HAP-1 (cell line): ENCODE results near the gene BPIFA3.

Source experiments
- DNase-seq, 2 experiments: peaks; one replicate each; pipeline ENCODE4 v3.0.0-alpha.2; 2016 to 2020; ENCODE audit warnings: low spot score in 2 of 2
- H3K27me3 ChIP-seq: fragments of 250-450 bp; sonication (Bioruptor Pico); 2 replicates; pipeline ENCODE4 v1.5.1; 2020; ENCODE audit warnings: low read depth, mild to moderate bottlenecking, moderate library complexity
- H3K36me3 ChIP-seq: fragments of 250-450 bp; sonication (Bioruptor Pico); replicated peaks from 2 replicates; pipeline ENCODE4 v1.5.1; 2020; ENCODE audit warnings: mild to moderate bottlenecking
- H3K4me1 ChIP-seq: fragments of 250-450 bp; sonication (Bioruptor Pico); 2 replicates; pipeline ENCODE4 v1.5.1; 2020; ENCODE audit warnings: mild to moderate bottlenecking
- H3K4me3 ChIP-seq: fragments of 250-450 bp; sonication (Bioruptor Pico); 2 replicates; pipeline ENCODE4 v1.5.1; 2020; ENCODE audit warnings: mild to moderate bottlenecking, moderate library complexity
- H3K9me3 ChIP-seq: fragments of 250-450 bp; sonication (Bioruptor Pico); 2 replicates; pipeline ENCODE4 v1.5.1; 2020; ENCODE audit warnings: mild to moderate bottlenecking, moderate library complexity
- in situ Hi-C: fragments of 300-500 bp; cut with MboI; formaldehyde crosslinking; loops from 3 replicates; pipeline ENCODE4 v1.14.3; 2020; ENCODE audit warnings: low sequenced_read_pairs, inconsistent platforms, mixed read lengths

BPIFA3 gene

DNA sequence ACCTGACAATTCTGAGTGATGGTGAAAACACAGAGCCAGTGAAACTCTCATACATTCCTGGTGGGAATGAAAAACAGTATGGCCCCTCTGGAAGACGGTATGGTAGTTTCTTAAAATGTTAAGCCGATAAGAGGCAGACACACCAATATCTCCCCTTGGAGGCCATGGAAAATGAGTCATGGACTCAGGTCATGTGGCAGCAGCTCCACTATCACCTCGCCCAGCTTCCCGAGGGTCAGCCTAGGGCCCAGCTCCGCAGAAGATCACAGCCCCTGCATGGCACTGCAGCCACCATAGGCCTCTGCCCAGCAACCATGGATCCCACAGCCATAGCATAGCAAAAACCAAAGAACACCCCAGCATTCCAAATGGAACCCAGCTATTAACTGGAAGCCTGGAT is 40.1 kb downstream of the BPIFA3 start:
- Histone ChIP-seq H3K4me3 (no peak overlapping the region), H3K9me3 (no peaks in the 10 kb centered on the region), H3K36me3 (no peaks in the 10 kb centered on the region), H3K4me1 (no peaks in the 10 kb centered on the region), H3K27me3 (no peaks in the 10 kb centered on the region; the same call in 1 of the 2 replicates)
- DNase-seq = no peak
- in situ Hi-C loops = no loop called here

GRCh38 chr20:33259371-33259770 is 42.2 kb downstream of the BPIFA3 start:
- H3K4me3 ChIP-seq = no peak overlapping the region
- no peaks in the 10 kb centered on the region for H3K4me1 ChIP-seq
- in situ Hi-C loops = no loop called here
- peaks cover 2% of the 10 kb centered on the region; the same call in 1 of the 2 replicates for H3K27me3 ChIP-seq
- no peaks in the 10 kb centered on the region for H3K9me3 ChIP-seq
- H3K36me3 ChIP-seq = no peaks in the 10 kb centered on the region
- DNase-seq = no peak

- no peak for DNase-seq
- Histone ChIP-seq H3K36me3 (no peaks in the 10 kb centered on the region), H3K4me3 (no peak overlapping the region), H3K4me1 (no peaks in the 10 kb centered on the region), H3K9me3 (no peaks in the 10 kb centered on the region), H3K27me3 (peaks cover 5% of the 10 kb centered on the region; the same call in 1 of the 2 replicates)
- in situ Hi-C loops = loop anchor here (10.0 kb wide), 1 partner anchor 63 kb away; no protein-coding TSS in a partner anchor
Measured at GRCh38 chr20:33261465-33261864, 44.3 kb downstream of the BPIFA3 start.

GRCh38 chr20:33262658-33263065 is 45.5 kb downstream of the BPIFA3 start:
- DNase-seq = peak; percentile 46 to 66
- H3K36me3 ChIP-seq = no peaks in the 10 kb centered on the region
- no peaks in the 10 kb centered on the region for H3K9me3 ChIP-seq
- in situ Hi-C loops = loop anchor here (10.0 kb wide), 1 partner anchor 62 kb away; no protein-coding TSS in a partner anchor
- no peaks in the 10 kb centered on the region for H3K4me1 ChIP-seq
- no peak overlapping the region for H3K4me3 ChIP-seq
- H3K27me3 ChIP-seq = peaks cover 5% of the 10 kb centered on the region; the same call in 1 of the 2 replicates

- Histone ChIP-seq H3K27me3 (peaks cover 5% of the 10 kb centered on the region; the same call in 1 of the 2 replicates), H3K4me1 (no peaks in the 10 kb centered on the region), H3K4me3 (no peak overlapping the region), H3K9me3 (no peaks in the 10 kb centered on the region), H3K36me3 (no peaks in the 10 kb centered on the region)
- DNase-seq = no peak
- in situ Hi-C loops = loop anchor here (10.0 kb wide), 1 partner anchor 61 kb away; no protein-coding TSS in a partner anchor
Measured at GRCh38 chr20:33263784-33264183, 46.6 kb downstream of the BPIFA3 start.

DNA sequence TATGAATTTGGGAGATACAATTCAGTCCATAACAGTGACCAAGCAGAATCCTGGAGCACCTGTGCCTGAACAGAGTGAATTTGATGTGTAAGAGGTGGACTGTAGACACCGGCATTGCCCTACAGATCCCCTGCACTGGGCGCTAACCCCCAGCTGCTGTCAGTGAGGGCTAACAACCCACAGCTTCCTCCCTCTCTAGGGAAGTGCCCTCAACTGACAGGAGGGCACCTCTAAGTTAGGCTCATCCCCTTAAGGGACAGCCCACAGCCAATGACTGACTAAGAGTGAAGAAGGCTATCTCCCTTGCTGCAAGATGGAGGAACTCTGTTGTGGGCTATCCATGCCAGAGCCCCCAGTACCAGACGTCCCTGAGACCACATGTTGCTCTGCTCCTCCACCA is 50.5 kb downstream of the BPIFA3 start:
- Histone ChIP-seq H3K36me3 (no peaks in the 10 kb centered on the region), H3K4me1 (no peaks in the 10 kb centered on the region; the same call in 1 of the 2 replicates), H3K27me3 (peaks cover 7% of the 10 kb centered on the region; the same call in 1 of the 2 replicates), H3K4me3 (no peak overlapping the region), H3K9me3 (no peaks in the 10 kb centered on the region)
- no peak for DNase-seq
- in situ Hi-C loops = loop anchor here (10.0 kb wide), 1 partner anchor 57 kb away; no protein-coding TSS in a partner anchor

- Histone ChIP-seq H3K4me3 (no peak overlapping the region), H3K9me3 (no peaks in the 10 kb centered on the region), H3K4me1 (no peaks in the 10 kb centered on the region; the same call in 1 of the 2 replicates), H3K27me3 (peaks cover 2% of the 10 kb centered on the region; the same call in 1 of the 2 replicates), H3K36me3 (no peaks in the 10 kb centered on the region)
- in situ Hi-C loops = no loop called here
- DNase-seq = no peak
Measured at GRCh38 chr20:33272155-33272873, 55.2 kb downstream of the BPIFA3 start.

DNA sequence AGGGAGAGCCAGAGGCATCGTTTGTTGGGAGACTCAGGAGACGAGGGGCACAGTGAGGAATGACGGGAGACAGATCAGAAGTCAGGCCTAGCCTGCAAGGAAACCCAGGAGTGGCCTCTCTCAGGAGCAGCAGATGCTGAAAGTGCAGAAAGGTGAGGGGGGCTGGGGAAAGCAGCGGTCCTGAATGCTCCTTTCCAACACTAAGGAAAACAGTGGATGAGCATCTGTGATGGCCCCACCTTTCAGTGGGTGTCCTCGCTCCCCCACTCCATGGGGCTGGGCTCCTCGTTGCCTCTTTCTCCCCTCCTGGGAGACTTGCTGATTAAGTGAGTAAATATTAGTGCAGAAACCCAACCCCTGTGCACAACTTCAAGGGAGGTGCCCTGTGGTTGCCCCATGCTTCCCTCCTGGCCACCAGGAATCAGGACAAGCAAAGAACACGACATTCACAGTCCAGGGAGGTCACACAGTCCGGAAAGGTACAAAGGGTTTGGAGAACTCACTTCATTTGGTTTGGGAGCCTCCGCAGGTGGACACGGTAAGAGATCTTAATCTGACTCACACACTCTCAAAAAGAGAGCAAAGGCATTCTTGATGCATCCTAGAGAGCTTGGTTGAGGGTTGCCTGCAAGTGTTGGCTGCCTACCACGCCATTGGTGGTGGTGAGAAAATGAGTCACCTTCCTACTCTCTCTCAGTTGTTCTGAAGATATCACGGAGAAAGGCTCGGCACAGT is 56.1 kb downstream of the BPIFA3 start:
- no peak overlapping the region for H3K4me3 ChIP-seq
- no peak for DNase-seq
- no peaks in the 10 kb centered on the region for H3K36me3 ChIP-seq

GRCh38 chr20:33275215-33275614 is 58.1 kb downstream of the BPIFA3 start:
- in situ Hi-C loops = no loop called here

More for the DNA sequence above, 56.1 kb downstream of the BPIFA3 start:
- in situ Hi-C loops = no loop called here
- Histone ChIP-seq H3K4me1 (peaks cover 6% of the 10 kb centered on the region), H3K27me3 (peaks cover 2% of the 10 kb centered on the region; the same call in 1 of the 2 replicates), H3K9me3 (no peaks in the 10 kb centered on the region)

DNA sequence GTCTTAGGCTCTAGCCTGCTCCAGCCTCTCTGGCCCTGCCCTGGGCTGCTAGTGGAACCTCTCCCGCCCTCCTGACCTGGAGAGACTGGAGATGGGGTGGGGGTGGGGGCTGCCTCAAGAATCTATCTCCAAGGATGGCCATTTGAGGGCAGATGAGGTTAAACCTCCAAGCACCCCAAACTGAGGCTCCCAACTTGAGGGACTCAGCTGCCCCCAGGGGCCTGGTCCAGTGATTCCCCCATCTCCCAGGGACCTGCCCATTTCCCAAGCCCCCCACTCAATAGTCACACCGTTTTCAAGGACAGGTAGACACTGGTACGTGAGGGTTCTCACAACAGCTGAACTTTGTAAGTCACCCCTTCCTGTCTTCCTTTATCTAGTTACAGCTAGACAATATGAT is 58.7 kb downstream of the BPIFA3 start:
- Histone ChIP-seq H3K4me3 (no peak overlapping the region), H3K36me3 (no peaks in the 10 kb centered on the region), H3K9me3 (no peaks in the 10 kb centered on the region), H3K27me3 (no peaks in the 10 kb centered on the region), H3K4me1 (peaks cover 9% of the 10 kb centered on the region)
- DNase-seq = no peak
- in situ Hi-C loops = no loop called here

More at GRCh38 chr20:33275215-33275614, 58.1 kb downstream of the BPIFA3 start:
- DNase-seq = no peak
- no peak overlapping the region for H3K4me3 ChIP-seq
- no peaks in the 10 kb centered on the region for H3K27me3 ChIP-seq
- H3K36me3 ChIP-seq = no peaks in the 10 kb centered on the region
- H3K4me1 ChIP-seq = peaks cover 9% of the 10 kb centered on the region
- no peaks in the 10 kb centered on the region for H3K9me3 ChIP-seq

DNA sequence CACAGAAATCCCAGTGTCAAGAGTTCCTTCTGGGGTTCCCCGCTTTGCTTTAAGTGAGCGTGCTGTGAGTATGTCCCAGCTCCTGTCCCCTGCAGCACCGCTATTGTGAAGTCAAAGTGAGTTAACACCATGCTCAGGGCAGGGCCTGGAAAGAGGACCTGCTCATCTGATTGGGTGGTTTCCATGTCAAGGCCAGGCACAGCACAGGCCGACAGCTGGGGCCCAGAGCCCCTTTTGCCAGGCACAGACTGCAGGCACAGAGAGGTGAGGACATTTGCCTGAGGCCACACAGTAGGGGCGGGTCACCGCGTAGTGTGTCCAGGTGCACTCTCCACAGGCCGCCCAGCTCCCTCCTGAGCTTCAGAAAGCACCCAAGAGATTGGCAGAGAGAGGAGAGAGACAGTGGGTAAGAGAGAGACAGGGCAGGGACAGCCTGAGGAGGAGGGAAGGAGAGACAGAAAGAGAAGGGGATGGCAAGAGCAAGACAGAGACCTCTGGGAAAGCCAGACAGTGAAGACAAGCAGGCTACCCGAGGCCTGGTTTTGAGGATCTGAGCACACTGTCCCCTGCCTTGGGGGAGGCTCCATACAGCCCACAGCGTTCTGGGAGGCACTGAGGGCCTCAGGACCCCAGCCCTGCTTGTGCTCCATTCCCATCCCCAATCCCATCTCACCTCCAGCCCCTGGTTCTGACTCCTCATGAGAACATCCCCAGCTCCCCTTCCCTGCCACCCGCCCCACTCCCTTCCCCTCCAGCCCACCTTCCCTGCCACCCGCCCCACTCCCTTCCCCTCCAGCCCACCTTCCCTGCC is 59.4 kb downstream of the BPIFA3 start:
- DNase-seq = no peak
- Histone ChIP-seq H3K9me3 (no peaks in the 10 kb centered on the region), H3K36me3 (no peaks in the 10 kb centered on the region), H3K27me3 (no peaks in the 10 kb centered on the region), H3K4me1 (peaks cover 9% of the 10 kb centered on the region), H3K4me3 (no peak overlapping the region)
- in situ Hi-C loops = no loop called here
